Fibroblast of skin of scalp (primary cell): ENCODE data around the gene CLIP2.
"Not testable (repeated sequence)": the region's sequence is repeated elsewhere in the genome, so short reads cannot be mapped to it uniquely, and the experiment has no call there.

ENCODE experiments used
- DNase-seq: peaks from one replicate; pipeline ENCODE4 v3.0.0-alpha.2; 2013

Gene CLIP2

DNA sequence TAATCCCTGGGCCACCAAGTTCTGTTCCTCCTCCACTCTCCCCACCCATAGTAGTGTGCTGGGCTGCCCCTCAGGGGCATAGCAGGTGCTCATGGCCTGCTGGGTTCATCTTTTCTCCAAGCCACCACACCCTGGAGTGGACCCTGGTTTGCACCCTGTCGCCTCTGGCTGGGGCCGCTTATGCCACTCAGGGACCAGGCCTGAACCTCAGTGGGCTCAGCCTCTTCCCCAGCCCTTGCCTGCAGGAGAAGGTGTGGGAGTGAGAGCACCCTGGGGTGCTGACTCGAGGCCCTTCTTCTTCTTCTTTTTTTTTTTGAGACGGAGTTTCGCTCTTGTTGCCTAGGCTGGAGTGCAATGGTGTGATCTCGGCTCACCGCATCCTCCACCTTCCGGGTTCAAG is 10.2 kb downstream of the CLIP2 start:
- no peak for DNase-seq

DNA sequence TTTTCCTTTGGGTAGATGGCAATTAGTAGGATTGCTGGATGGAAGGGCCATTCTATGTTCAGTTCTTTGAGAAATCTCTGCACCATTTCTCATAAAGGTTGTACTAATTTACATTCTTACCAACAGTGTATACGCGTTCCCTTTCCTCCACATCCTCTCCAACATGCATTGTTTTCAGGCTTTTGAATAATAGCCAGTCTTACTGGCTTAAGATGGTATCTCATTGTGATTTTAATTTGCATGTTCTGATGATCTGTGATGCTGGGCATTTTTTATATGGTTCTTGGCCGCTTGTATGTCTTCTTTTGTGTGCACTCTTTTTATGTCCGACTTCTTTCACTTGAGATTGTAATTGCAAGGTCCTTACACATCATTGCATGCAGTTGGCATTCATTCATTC is 11.7 kb downstream of the CLIP2 start:
- no peak for DNase-seq

DNA sequence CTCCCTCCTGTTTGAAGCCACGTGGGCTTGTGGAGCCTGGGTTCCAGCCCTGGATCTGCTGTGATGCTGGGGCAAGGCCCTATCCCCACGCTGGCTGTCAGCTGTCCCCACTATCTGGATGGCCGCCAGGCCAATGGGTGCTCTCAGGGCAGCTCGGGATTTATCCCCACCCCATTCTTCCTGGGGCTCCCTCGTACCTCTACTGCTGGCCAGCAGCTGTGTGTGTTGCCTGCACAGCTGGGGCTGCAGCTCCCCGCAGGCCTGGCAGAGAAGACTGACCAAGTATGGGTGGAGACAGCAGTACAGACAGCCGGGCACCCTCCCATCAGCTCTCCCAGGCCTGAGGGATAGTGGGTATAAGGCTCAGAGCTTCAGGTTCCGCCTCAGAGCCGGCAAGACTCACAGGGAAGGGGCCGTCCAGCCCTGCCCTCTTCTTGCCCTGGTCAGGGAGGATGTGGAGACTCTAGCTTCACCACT is 13.6 kb downstream of the CLIP2 start:
- DNase-seq = no peak

DNA sequence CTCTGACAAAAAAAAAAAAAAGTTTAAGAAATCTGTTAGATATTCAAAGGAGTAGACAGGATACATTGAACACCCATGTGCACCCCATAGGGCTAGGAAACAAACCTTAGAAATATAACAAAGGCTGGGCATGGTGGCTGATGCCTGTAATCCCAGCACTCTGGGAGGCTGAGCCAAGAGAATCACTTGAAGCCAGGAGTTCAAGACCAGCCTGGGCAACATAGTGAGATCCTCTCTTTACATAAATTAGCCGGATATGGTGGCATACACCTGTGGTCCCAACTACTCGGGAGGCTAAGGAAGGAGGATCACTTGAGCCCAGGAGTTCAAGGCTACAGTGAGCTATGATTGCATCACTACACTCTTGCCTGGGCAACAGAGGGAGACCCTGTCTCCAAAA is 15.3 kb downstream of the CLIP2 start:
- no peak for DNase-seq

DNA sequence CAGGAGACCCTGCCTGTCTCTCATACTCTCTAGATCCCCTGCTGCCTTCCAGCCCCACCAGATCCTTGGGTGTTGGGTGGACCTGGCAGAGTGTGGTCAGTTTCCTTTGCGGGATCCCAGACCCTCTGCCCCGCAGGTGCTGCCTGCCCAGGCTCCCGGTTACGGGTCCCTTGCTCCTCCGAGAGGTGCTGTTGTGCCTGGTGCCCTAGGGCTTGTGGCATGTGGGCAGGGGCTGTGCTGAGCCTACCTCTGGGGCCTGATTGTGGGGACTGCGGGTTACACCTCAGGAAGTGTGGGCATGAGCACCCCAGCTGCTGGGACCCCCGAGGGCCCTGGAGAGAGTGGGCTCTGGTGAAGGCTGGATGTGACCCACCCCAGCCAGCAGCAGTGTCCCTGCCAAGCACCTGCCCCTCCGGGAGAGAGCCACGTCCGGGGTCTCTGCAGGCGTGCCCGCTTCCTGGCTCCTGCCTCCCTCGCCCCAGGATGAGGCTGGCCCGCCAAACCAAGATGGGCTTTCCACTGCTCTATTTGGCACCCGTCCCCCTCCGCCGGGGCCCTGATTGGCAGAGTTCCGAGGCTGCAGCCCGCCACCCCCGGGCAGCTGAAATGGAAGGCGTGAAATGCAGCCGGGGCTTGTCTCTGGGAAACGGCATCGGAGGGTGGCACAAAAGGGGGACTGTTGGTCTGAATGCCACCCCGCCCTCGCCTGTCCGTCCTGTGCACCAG is 17.0 kb downstream of the CLIP2 start:
- no peak for DNase-seq

DNA sequence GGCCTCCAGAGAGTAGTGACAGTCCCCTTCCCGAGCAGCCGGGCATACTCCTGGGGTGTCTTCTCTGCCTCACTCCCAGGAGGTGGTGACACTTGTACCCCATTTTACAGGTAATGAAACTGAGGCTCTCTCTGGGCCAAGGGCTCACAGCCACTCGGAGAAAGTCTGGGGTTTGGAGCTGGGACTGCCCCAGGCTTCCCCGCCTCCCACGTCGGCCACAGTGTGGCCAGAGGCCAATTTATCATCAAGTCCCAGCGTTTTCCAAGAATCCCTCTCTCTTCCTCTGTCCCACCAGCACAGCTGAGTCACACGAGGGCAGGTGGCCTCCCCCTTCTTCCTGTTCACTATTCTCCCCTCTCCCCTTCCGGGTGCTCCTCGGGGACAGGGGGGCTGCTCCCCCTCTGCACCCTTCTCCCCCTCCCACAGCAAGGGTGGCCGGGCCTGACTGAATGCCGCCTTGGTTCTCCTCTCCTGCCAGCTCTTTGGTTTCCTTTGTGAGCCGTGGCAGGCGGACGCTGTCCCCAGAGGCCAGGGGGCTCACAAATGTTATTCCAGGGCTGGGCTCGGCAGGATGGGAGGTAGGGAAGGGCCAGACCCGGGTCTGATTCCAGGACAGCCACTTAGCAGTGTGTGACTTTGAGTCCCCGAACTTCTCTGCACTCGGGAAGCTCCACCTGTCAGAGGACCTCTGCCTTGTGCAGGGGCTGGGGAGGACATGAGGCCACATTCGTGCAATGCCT is 17.7 kb downstream of the CLIP2 start:
- DNase-seq = peak; percentile 80

DNA sequence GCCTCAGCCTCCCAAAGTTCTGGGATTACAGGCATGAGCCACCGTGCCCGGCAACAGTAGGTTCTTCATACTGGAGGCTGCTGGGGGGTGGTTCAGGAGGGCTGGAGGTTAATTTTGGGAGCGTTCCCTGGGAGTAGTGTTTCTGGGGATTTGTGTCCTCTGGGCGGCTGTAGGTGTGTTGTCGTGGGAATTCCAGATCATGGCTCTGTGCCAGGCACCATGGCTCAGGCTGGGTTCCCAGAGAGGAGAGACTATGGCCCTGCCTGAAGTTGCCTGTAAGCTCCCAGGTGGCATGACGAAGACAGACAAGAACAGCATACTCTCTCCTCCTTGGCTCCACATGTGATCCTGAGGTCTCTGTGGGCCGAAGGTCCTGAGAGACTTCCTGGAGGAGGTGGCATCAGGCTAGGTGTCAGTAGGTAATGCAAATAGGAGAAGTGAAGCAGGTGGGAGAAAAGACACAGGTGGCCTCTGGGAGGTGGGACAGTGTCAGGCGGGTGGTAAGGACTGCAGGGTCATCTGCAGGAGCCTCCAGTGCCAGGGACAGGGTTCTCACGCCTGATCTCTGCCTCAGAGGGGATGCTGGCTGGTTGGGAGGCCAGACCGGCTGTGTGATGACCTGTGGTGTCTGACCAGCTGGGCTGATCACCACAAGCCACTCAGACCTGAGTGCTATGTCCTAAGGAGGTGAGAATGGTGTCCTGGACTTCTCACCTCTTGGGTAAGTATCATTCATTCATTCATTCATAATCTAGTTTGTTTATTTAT is 18.7 kb downstream of the CLIP2 start:
- DNase-seq = no peak

DNA sequence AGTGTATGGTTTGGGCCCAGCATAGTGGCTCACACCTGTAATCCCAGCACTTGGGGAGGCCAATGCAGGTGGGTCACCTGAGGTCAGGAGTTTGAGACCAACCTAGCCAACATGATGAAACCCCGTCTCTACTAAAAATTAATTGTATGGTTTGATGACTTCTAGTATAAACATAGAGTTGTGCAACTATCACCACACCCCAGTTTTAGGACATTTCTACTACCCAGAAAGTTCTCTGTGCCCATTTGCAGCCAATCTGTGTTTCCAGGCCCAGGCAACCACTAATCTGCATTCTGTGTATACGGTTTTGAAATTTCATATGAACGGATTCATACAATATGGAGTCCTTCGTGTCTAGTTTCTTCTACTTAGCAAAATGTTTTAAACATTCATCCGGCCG is 20.0 kb downstream of the CLIP2 start:
- no peak for DNase-seq

DNA sequence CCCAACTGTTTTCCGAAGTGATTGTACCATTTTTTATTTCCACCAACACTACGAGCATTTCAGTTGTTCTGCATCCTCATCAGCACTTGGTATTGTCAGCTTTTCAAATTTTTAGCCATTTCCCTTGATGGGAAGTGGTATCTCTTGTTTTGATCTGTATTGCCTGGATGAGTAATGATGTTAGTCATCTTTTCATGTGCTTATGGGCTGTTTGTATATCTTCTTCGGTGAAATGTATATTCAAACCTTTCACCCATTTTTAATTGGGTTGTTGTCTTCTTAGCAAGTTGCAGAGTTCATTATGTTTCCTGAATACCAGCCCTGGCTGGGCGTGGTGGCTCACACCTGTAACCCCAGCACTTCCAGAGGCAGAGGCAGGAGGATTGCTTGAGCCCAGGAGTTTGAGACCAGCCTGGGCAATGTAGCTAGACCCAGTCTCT is 22.1 kb downstream of the CLIP2 start:
- DNase-seq = no peak

DNA sequence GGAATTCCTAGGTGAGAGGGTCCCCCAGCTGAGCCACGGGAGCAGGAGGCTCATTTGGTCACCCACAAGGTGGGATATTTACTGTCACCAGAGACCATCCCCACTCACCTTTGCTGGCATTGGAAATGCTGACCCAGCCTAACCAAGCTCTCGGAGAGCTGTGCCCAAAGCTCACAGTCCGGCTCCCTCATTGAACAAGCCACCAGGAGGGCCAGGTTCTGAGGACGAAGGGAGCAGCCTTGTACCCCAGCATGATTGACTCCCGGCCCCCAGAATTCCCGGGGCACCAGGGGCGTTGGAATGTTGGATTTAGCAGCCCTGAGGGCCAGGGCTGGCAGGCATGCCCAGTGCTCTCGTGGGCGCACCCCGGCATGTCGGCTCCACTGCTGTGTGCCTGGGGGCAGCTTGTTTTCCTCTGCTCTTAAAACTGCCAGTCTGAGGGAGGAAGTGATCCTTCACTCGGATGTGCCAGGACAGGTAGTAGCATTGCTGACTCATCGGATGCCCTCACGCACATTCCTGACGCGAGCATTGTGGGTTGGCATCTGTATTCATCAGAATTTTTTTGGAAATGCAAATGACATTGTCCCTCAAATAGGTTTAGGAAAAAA is 23.3 kb downstream of the CLIP2 start:
- no peak for DNase-seq

DNA sequence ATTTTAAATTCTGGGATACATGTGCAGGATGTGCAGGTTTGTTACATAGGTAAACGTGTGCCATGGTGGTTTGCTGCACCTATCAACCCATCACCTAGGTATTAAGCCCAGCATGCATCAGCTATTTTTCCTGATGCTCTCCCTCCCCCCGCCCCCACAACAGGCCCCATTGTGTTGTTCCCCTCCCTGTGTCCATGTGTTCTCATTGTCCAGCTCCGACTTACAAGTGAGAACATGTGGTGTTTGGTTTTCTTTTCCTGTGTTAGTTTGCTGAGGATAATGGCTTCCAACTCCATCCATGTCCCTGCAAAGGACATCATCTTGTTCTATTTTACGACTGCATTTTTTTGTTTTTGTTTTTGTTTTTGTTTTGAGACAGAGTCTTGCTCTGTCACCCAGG is 26.7 kb downstream of the CLIP2 start:
- not testable (repeated sequence) for DNase-seq

DNA sequence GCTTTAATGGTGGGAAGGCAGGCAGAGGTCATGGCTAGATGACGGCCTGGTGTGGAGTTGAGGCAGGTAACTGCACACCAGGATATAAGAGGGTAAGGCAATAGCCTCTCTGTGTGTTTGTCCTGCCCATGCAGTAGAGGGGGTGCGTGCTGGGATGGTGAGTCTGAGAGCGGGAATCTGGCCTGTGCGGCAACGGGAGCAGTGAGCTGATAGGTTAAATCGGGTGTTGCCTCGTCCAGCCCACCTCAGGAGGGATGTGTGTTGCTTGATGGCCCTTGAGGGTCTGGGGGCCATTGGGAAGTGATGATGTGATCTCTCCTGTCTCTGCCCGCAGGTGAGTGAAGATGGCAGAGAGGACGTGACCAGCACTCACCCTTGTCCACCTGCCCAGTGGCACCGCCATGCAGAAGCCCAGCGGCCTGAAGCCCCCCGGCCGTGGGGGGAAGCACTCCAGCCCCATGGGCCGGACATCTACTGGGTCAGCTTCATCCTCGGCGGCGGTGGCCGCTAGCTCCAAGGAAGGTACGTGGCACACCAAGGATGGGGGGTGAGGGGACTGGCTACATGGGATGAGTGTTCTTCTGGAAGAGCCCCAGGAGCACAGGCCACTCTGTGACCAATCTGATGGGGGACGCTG is 28.1 kb downstream of the CLIP2 start:
- no peak for DNase-seq

DNA sequence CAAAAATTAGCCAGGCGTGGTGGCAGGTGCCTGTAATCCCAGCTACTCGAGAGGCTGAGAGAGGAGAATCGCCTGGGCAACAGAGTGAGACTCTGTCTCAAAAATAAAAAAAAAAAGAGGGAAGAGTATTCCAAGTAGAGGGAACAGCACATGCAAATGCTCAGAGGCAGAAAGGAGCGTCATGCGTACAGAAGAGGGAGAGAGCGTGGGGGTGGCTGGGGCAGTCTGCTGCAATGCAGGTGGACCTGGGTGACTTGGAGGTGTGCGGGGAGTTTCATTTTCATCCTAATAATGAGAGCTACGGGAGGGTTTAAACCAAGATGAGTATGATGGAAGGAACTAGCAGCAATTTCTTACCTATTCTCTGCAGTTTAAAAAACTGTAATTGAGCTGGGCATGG is 28.8 kb downstream of the CLIP2 start:
- no peak for DNase-seq

DNA sequence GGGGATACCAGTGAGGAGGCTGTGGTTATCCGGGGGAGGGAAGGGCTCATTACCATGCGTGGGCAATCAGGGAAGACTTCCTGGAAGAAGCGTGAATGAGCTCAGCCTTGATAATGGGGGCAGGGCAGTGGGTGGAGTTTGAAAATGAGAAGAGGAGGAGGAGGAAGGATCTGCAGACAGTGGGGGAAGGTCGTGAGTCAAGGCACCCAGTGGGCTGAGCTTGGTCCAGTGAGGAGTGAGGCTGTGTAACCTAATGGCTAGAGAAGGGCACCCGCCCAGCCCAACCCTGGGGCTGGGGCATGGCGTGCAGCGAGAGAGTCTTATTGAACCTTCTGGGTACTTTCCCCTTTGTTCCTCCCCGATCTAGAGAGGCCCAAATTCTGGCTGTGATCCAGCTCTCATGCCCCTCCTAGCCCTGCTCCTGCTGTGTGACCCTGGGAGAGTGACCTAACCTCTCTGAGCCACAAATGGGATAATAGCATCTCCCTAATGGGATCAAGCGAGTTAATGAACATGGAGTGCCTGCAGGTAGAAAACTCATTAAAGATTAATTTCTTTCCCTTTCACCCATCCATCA is 31.5 kb downstream of the CLIP2 start:
- no peak for DNase-seq

DNA sequence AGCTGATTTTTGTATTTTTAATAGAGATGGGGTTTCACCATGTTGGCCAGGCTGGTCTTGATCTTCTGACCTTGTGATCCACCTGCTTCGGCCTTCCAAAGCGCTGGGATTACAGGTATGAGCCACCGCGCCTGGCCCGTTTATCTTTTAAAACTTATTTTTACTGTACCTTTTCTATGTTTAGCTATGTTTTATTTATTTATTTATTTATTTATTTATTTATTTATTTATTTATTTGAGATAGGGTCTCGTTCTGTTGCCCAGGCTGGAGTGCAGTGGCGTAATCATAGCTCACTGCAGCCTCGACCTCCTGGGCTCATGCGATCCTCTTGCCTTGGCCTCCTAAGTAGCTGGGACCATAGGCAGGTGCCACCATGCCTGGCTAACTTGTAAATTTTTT is 33.7 kb downstream of the CLIP2 start:
- DNase-seq = not testable (repeated sequence)

DNA sequence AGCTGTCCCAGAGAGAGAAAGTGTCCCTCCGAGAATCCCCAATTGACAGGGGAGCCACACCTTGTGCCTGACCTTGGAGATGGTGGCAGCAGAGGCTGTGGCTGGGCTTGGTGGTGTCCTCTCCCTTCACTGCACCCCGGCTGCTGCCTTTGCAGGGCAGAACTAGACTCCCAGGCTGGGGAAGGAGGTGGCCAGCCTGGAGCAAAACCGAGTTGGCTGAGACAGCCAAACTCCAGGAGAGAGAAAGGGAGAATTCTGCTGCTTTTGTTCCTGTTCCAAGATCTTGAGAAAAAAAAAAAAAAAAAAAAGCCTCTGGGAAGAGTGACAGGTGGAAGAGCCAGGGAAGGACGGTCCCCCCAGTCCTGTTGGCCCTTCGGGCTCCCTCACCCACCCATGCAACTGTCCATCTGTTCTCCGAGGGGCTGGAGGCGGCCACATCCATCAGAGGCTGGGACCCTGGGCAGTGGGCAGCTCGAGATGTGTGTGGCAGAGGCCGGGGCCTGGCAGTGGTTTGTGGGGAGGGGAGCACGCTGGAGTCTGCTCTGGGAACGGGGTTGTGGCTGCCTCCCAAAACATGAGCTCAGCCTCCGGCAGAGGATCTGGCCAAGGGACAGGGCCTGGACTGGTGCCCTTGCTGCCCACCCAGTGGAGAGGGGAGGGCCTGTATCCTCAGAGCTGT is 35.5 kb downstream of the CLIP2 start:
- DNase-seq = no peak

DNA sequence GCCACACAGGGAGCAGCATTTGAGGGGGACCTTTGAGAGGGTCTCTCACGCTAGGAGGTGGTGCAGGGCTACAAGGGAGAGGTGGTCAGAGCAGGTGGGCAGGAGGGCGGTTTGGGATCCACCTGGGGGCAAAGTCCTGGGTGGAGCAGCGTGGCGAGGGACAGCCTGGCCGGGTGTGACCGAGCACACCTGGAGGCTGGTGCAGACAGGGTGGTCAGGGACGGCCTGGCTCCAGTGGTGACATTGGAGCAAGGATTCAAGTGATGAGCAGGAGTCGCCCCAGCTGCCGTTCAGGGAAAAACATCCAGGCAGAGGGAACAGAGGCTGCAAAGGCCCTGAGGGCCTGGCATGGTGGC is 36.0 kb downstream of the CLIP2 start:
- no peak for DNase-seq

DNA sequence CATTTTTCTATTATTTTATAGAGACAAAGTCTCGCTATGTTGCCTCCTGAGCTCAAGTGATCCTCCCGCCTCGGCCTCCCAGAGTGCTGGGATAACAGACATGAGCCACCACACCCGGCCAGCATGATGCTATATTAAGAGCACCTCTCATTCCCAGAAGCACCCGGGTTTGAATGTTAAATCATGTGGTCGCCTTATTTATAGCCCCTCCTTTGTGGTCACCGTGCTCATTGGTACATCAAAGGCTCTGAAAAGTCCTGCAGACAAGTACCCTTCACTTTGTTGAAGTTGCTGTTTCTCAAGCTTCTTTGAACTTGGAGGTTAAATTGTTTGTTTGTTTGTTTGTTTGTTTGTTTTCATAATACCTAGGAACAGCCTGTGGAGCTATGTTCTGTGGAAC is 40.0 kb downstream of the CLIP2 start:
- no peak for DNase-seq

DNA sequence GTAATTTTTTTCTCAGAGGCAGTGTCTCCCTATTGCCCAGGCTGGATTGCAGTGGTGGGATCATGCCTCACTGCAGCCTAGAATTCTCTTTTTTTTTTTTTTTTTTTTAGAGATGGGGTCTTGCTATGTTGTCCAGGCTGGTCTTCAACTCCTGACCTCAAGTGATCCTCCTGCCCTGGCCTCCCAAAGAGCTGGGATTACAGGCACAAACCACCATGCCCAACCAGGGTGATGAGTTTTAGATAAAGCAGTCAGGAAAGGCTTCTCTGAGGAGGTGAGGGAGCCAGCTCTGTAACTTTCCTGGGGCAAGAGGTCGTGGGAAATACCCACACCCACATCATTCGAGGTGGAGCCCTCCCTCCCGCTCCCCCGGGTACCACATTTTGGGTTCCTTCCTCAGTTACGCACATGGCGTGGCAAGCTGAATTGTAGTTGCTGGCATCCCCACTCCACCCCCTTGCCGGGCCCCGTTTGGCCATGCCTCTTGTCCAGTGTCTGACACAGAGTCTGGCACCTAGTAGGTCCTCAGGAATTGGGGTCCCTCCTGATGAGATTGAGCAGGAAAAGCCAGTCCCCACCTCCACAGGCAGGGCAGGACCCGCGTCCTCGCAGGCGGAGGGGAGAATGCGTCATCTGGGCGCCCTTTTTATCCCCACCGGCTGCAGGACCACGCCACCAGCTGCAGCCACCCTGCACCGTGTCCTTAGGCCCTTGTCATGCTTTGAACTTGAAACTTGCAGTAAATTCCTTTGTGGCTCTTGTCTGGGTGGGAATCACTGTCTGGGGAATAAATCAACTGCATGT is 43.4 kb downstream of the CLIP2 start:
- no peak for DNase-seq

DNA sequence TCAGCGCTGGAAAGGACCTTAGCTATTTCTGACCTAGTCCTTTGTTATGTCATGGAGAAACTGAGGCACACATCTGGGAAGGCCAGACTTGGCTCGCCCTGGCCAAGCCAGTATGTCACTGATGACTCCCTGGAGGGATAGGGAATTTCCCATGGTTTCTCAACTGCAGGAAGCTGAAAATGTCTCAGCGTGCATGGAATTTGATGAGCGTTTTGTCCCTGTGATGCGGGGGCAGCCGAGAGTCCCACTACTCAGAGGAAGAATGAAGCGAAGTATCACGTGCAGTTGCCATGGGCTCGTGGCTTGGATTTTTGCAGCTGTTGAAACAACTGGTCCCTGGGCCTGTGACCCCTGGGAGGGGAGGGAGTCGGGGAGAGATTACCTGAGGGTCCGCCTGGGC is 44.8 kb downstream of the CLIP2 start:
- peak; percentile 73 for DNase-seq

DNA sequence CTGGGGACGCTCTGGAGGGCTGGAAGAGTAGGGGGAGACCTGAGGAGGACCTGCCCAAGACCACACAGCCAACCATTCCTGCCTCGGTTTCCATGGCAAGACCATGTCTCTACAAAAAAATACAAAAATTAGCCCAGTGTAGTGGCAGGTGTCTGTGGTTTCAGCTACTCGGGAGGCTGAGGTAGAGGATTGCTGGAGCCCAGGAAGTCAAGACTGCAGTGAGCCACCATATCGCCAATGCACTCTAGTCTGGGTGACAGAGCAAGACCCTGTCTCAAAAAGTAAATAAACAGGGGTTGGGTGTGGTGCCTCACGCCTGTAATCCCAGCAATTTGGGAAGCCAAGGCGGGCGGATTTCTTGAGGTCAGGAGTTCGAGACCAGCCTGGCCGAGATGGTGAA is 48.7 kb downstream of the CLIP2 start:
- no peak for DNase-seq
